ENCODE results near the gene PACS2.

PACS2 gene

GRCh38 chr14:105303949-105304348 lies 10.6 kb upstream of the PACS2 start:
- Histone ChIP-seq H3K4me2 (no peak overlapping the region), H3K36me3 (0 out of 22 replicates have a peak, but pooled peaks cover 0 to 3% (median 0%) of the 10 kb centered on the region in 11 experiments), H3K9ac (no peak overlapping the region), H3K4me3 (no peak overlapping the region), H3K9me3 (replicated peaks in 1 of 11) (peaks cover 0 to 6% (median 0%) of the 10 kb centered on the region in 11 experiments; a peak in 5 of 22 replicates), H4K20me1 (peaks cover 0 to 15% (median 9%) of the 10 kb centered on the region in 11 experiments; a peak in 11 of 22 replicates), H3K4me1 (peaks cover 31 to 45% (median 37%) of the 10 kb centered on the region in 10 experiments), H3K27me3 (no peaks in the 10 kb centered on the region), H3K27ac (no peak overlapping the region)
- no peak for TF ChIP-seq Cebpa-rat (IDR thresholded peaks at IDR 0.05)

- Histone ChIP-seq H4K20me1 (peaks cover 0 to 10% (median 5%) of the 10 kb centered on the region in 11 experiments; a peak in 9 of 22 replicates), H3K4me1 (peaks cover 25 to 39% (median 31%) of the 10 kb centered on the region in 10 experiments), H3K36me3 (0 out of 22 replicates have a peak, but pooled peaks cover 0 to 3% (median 0%) of the 10 kb centered on the region in 11 experiments), H3K4me3 (no peak overlapping the region), H3K27ac (peak overlapping the region in 7 of 11 experiments; percentile 59 to 74 (median 64); a peak in 10 of 22 replicates), H3K9me3 (replicated peaks in 1 of 11) (peaks cover 0 to 4% (median 0%) of the 10 kb centered on the region in 11 experiments; a peak in 4 of 22 replicates), H3K27me3 (no peaks in the 10 kb centered on the region), H3K9ac (no peak overlapping the region; a peak in 1 of 22 replicates), H3K4me2 (peak overlapping the region; percentile 37 to 75 (median 65); a peak in 20 of 22 replicates)
- no peak for TF ChIP-seq Cebpa-rat (IDR thresholded peaks at IDR 0.05)
Measured at GRCh38 chr14:105304565-105304964, 10.0 kb upstream of the PACS2 start.

- Histone ChIP-seq H3K27me3 (no peaks in the 10 kb centered on the region), H3K9ac (peak overlapping the region in 5 of 11 experiments; percentile 20 to 52 (median 44); a peak in 7 of 22 replicates), H3K4me3 (no peak overlapping the region), H4K20me1 (peaks cover 0 to 3% (median 0%) of the 10 kb centered on the region in 11 experiments; a peak in 3 of 22 replicates), H3K4me1 (peaks cover 21 to 36% (median 27%) of the 10 kb centered on the region in 10 experiments), H3K9me3 (replicated peaks in 1 of 11) (peaks cover 0 to 4% (median 0%) of the 10 kb centered on the region in 11 experiments; a peak in 1 of 22 replicates), H3K36me3 (0 out of 22 replicates have a peak, but pooled peaks cover 0 to 3% (median 0%) of the 10 kb centered on the region in 11 experiments), H3K4me2 (peak overlapping the region; percentile 37 to 75 (median 65)), H3K27ac (peak overlapping the region in 10 of 11 experiments; percentile 21 to 74 (median 63); a peak in 19 of 22 replicates)
- TF ChIP-seq Cebpa-rat (IDR thresholded peaks at IDR 0.05), result no peak
Measured at GRCh38 chr14:105305345-105305744, 9.2 kb upstream of the PACS2 start.

GRCh38 chr14:105305791-105306190 lies 8.8 kb upstream of the PACS2 start:
- H3K27me3 ChIP-seq, result no peaks in the 10 kb centered on the region
- peaks cover 0 to 4% (median 0%) of the 10 kb centered on the region in 11 experiments; a peak in 1 of 22 replicates for H3K9me3 ChIP-seq (replicated peaks in 1 of 11)
- TF ChIP-seq Cebpa-rat (IDR thresholded peaks at IDR 0.05), result no peak
- no peaks in the 10 kb centered on the region for H4K20me1 ChIP-seq
- peak overlapping the region in 4 of 11 experiments; percentile 20 to 52 (median 46); a peak in 4 of 22 replicates for H3K9ac ChIP-seq
- 0 out of 22 replicates have a peak, but pooled peaks cover 0 to 3% (median 0%) of the 10 kb centered on the region in 11 experiments for H3K36me3 ChIP-seq
- peak overlapping the region in 10 of 11 experiments; percentile 21 to 74 (median 63); a peak in 19 of 22 replicates for H3K27ac ChIP-seq
- no peak overlapping the region for H3K4me3 ChIP-seq
- H3K4me1 ChIP-seq, result peaks cover 21 to 36% (median 27%) of the 10 kb centered on the region in 10 experiments
- H3K4me2 ChIP-seq, result peak overlapping the region; percentile 37 to 75 (median 65)

- Histone ChIP-seq H4K20me1 (no peaks in the 10 kb centered on the region), H3K9me3 (replicated peaks in 1 of 11) (peaks cover 0 to 4% (median 0%) of the 10 kb centered on the region in 11 experiments; a peak in 1 of 22 replicates), H3K27me3 (no peaks in the 10 kb centered on the region), H3K4me1 (peaks cover 18 to 31% (median 26%) of the 10 kb centered on the region in 10 experiments), H3K4me2 (no peak overlapping the region), H3K4me3 (no peak overlapping the region), H3K36me3 (0 out of 22 replicates have a peak, but pooled peaks cover 0 to 3% (median 0%) of the 10 kb centered on the region in 11 experiments), H3K9ac (no peak overlapping the region), H3K27ac (no peak overlapping the region)
- no peak for TF ChIP-seq Cebpa-rat (IDR thresholded peaks at IDR 0.05)
Measured at GRCh38 chr14:105307052-105307727, 7.4 kb upstream of the PACS2 start.

- Histone ChIP-seq H3K4me3 (no peak overlapping the region), H3K9me3 (replicated peaks in 1 of 11) (peaks cover 0 to 4% (median 0%) of the 10 kb centered on the region in 11 experiments; a peak in 1 of 22 replicates), H3K4me2 (no peak overlapping the region), H3K27ac (no peak overlapping the region), H3K9ac (no peak overlapping the region), H4K20me1 (no peaks in the 10 kb centered on the region), H3K4me1 (peaks cover 27 to 45% (median 41%) of the 10 kb centered on the region in 10 experiments), H3K27me3 (no peaks in the 10 kb centered on the region), H3K36me3 (no peaks in the 10 kb centered on the region)
- TF ChIP-seq Cebpa-rat (IDR thresholded peaks at IDR 0.05), result no peak
Measured at GRCh38 chr14:105309371-105309770, 5.2 kb upstream of the PACS2 start.

- Histone ChIP-seq H3K4me3 (no peak overlapping the region), H3K4me2 (peak overlapping the region in 7 of 11 experiments; percentile 90 to 96 (median 94); a peak in 9 of 22 replicates), H3K9me3 (replicated peaks in 1 of 11) (peaks cover 0 to 4% (median 0%) of the 10 kb centered on the region in 11 experiments; a peak in 1 of 22 replicates), H3K27me3 (no peaks in the 10 kb centered on the region), H3K9ac (peak overlapping the region in 2 of 11 experiments; percentile 16 to 41; a peak in 1 of 22 replicates), H3K27ac (0 out of 22 replicates have a peak overlapping the region, but pooled peaks of 1 of the 11 experiments have one; percentile 13), H3K4me1 (peaks cover 27 to 46% (median 42%) of the 10 kb centered on the region in 10 experiments), H3K36me3 (no peaks in the 10 kb centered on the region), H4K20me1 (peaks cover 12 to 18% (median 16%) of the 10 kb centered on the region in 11 experiments; a peak in 21 of 22 replicates)
- no peak for TF ChIP-seq Cebpa-rat (IDR thresholded peaks at IDR 0.05)
Measured at GRCh38 chr14:105311838-105312237, 2.7 kb upstream of the PACS2 start.

- Histone ChIP-seq H3K9ac (peak overlapping the region; percentile 64 to 79 (median 75); a peak in 20 of 22 replicates), H3K9me3 (replicated peaks in 1 of 11) (no peaks in the 10 kb centered on the region), H4K20me1 (peaks cover 23 to 29% (median 27%) of the 10 kb centered on the region in 11 experiments; a peak in 21 of 22 replicates), H3K36me3 (no peaks in the 10 kb centered on the region), H3K4me3 (peak overlapping the region in 2 of 10 experiments; percentile 55 to 84; a peak in 1 of 20 replicates), H3K27ac (peak overlapping the region; percentile 42 to 82 (median 70); a peak in 21 of 22 replicates), H3K27me3 (no peaks in the 10 kb centered on the region), H3K4me2 (peak overlapping the region; percentile 82 to 96 (median 91)), H3K4me1 (peaks cover 38 to 57% (median 53%) of the 10 kb centered on the region in 10 experiments)
- no peak for TF ChIP-seq Cebpa-rat (IDR thresholded peaks at IDR 0.05)
Measured at GRCh38 chr14:105312973-105313372, 1.6 kb upstream of the PACS2 start.
